Caco-2 (cell line): ENCODE data around the gene ZFR2. TPM values are rescaled to one million over a fixed set of nuclear protein-coding genes. Genes with fewer than 3 reads are reported as not detected.

Experiments
- BruUV-seq: library from RNA; stranded (reverse); fragments of 400-500 nt; replicated peaks from 2 replicates; lab custom pipeline; 2021; lab: Mats Ljungman, UMichigan
- CTCF ChIA-PET: fragments of 300-600 bp; sonication (Branson Sonifier 250); formaldehyde crosslinking; loops from one replicate; lab custom pipeline; 2022; ENCODE audit warnings: antibody characterized with exemption; lab: Charles Lee
- POLR2A ChIA-PET: fragments of 300-600 bp; sonication (Branson Sonifier 250); formaldehyde crosslinking; loops from one replicate; lab custom pipeline; 2022; ENCODE audit warnings: antibody characterized with exemption; lab: Charles Lee
- DNase-seq, 2 experiments: peaks; one replicate each; pipeline versions ENCODE4 v3.0.0 to v3.0.0-alpha.2; 2020 to 2022
- H3K27me3 ChIP-seq: replicated peaks from 2 replicates; pipeline ENCODE4 v1.6.0; 2011; ENCODE audit warnings: low read length; ENCODE audit not compliant: control insufficient read depth, insufficient read depth
- H3K36me3 ChIP-seq: 2 replicates; pipeline ENCODE4 v1.5.1; 2011; ENCODE audit warnings: low read length; ENCODE audit not compliant: control insufficient read depth, insufficient read depth
- H3K4me1 ChIP-seq: fragments of 250-450 bp; sonication (Bioruptor Pico); 2 replicates; pipeline ENCODE4 v1.5.1; 2020; ENCODE audit warnings: mild to moderate bottlenecking
- H3K4me3 ChIP-seq: 2 replicates; pipeline ENCODE4 v1.5.1; 2011; ENCODE audit warnings: low read depth, mild to moderate bottlenecking, control low read depth, low read length
- H3K9me3 ChIP-seq: fragments of 250-450 bp; sonication (Bioruptor Pico); 2 replicates; pipeline ENCODE4 v1.5.1; 2020; ENCODE audit warnings: mild to moderate bottlenecking, moderate library complexity
- H3K27ac Mint-ChIP-seq: one replicate; pipeline ENCODE4 v1.8.0; 2022; ENCODE audit warnings: mixed read lengths; ENCODE audit not compliant: unreplicated experiment
- H3K27me3 Mint-ChIP-seq: one replicate; pipeline ENCODE4 v1.8.0; 2022; ENCODE audit warnings: mixed read lengths; ENCODE audit not compliant: insufficient read depth, unreplicated experiment
- H3K36me3 Mint-ChIP-seq: one replicate; pipeline ENCODE4 v1.8.0; 2022; ENCODE audit warnings: mild to moderate bottlenecking, mixed read lengths; ENCODE audit not compliant: insufficient read depth, unreplicated experiment
- H3K4me1 Mint-ChIP-seq: one replicate; pipeline ENCODE4 v1.8.0; 2022; ENCODE audit warnings: low read depth, mixed read lengths; ENCODE audit not compliant: unreplicated experiment
- H3K4me3 Mint-ChIP-seq: one replicate; pipeline ENCODE4 v1.8.0; 2022; ENCODE audit warnings: mild to moderate bottlenecking, moderate library complexity, mixed read lengths; ENCODE audit not compliant: unreplicated experiment
- H3K9me3 Mint-ChIP-seq: one replicate; pipeline ENCODE4 v1.8.0; 2022; ENCODE audit warnings: mixed read lengths; ENCODE audit not compliant: unreplicated experiment
- CTCF ChIP-seq, 2 experiments: fragments of 200-600 bp in 1 of 2; IDR thresholded peaks; 1 replicate in 1 of 2; 2 replicates in 1 of 2; pipeline versions ENCODE4 v1.5.1 to v1.8.0; 2011 to 2022; ENCODE audit warnings: antibody characterized with exemption in 1 of 2, control low read depth in 1 of 2, inconsistent platforms in 1 of 2, low read depth in 1 of 2, low read length in 1 of 2, mild to moderate bottlenecking in 1 of 2, moderate library complexity in 1 of 2; ENCODE audit not compliant: insufficient read depth in 1 of 2, severe bottlenecking in 1 of 2, unreplicated experiment in 1 of 2
- intact Hi-C: fragments of 100-400 bp; cut with micrococcal nuclease; formaldehyde crosslinking; loops from one replicate; pipeline ENCODE4 v1.10.0; 2022; ENCODE audit not compliant: unreplicated experiment
- total RNA-seq: library from RNA; stranded (reverse); gene quantifications from 2 replicates; pipeline ENCODE4 v1.2.3, GENCODE V29; 2022

The ZFR2 gene
- total RNA-seq, 1 experiment from 2014 or later: not detected

DNA sequence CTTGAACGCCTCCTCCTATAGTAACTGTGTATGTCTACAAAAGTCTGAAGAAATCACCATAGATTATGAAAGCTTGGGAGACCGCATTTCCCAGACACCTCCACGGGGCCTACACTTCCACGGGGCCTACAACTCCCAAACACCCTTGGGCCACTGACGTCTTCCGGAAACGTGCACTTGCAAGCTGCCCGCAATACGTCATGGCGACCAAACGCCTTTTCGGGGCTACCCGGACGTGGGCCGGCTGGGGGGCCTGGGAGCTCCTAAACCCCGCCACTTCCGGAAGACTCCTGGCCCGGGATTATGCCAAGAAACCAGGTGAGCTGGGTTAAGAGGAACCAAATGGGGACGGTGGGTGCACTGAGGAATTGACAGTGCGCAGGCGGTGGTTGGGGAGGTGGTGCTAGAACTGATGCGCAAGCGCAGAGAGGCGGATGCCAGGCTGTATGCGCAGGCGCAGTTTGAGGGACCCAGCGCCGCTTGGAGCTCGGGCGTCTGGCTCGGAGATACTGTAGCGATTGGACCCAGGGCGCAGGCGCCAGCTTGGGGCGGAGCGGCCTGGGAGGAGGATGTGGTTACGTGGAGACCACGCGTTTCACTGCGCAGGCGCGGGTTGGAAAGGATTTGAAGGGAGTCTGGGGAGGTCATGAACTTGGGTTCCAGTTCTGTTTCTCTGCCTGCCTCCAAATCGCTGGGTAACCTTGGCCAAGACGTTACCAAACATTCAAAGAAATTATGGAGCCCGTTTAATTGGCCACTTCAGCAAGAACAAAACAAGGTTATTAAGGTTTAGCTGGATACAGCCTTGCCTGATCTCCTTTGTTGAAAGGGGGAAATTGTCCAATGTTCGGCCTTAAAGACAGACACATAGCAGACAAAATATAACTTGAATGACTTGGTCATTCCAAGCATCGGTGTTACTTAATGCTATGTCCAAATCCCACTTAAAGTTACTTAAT is 106.1 kb downstream of the ZFR2 start, which contains the start of gene MRPL54:
TSS of gene MRPL54 (plus strand) at position 182 of the 959 bp plus-strand sequence. CDS start at position 201, 19 bp downstream.
- no peaks in the 10 kb centered on the region for H3K9me3 ChIP-seq
- no peaks in the 10 kb centered on the region for H3K9me3 Mint-ChIP-seq
- H3K27ac Mint-ChIP-seq: peak within 1 kb of the TSS; percentile 99
- intact Hi-C loops: loop anchor here (2.0 kb wide), 1 partner anchor 42 kb away; no protein-coding TSS in a partner anchor
- H3K4me3 Mint-ChIP-seq: peak within 1 kb of the TSS; percentile 96
- peaks cover 8% of the 10 kb centered on the region for H3K4me1 Mint-ChIP-seq
- no peaks in the 10 kb centered on the region for H3K27me3 ChIP-seq
- ChIA-PET CTCF (interaction anchor here (0.6 to 1.5 kb wide), 11 partner anchors 9 to 458 kb away, joined by 3 to 5 read pairs (median 4); no protein-coding TSS in a partner anchor), POLR2A (interaction anchor here (0.6 to 2.6 kb wide), 13 partner anchors 18 to 303 kb away, joined by 3 to 23 read pairs (median 4); partner anchors contain the start of genes EEF2, PIP5K1C and TJP3)
- H3K4me3 ChIP-seq: peak within 1 kb of the TSS; percentile 68
- peak; percentile 98 for DNase-seq
- TF ChIP-seq CTCF (IDR thresholded peaks at IDR 0.05; ENCODE audit: insufficient read depth in 1 of 2, low read depth in 1 of 2, low read length in 1 of 2, severe bottlenecking in 1 of 2, unreplicated experiment in 1 of 2): no peak
- H3K4me1 ChIP-seq: peaks cover 4% of the 10 kb centered on the region
- no peaks in the 10 kb centered on the region for H3K27me3 Mint-ChIP-seq
- H3K36me3 ChIP-seq: peaks cover 5% of the 10 kb centered on the region
- H3K36me3 Mint-ChIP-seq: peaks cover 30% of the 10 kb centered on the region
- BruUV-seq: TSS peak; percentile 97

DNA sequence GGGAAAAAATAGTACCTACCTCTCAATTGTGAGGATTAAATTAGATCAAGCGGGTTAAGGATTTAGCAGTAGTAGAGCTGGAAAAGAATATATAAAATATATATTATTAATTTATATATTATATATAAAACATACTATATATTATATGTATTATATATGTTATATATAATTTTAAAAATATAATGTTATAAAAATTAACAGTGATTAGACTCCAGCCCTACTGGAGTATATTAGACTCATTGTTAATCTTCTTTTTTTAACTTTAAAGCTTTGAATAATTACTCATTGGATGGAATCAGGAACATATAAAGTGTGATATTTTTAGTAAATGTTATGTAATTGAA is 106.7 kb downstream of the ZFR2 start:
- peak overlapping the region; percentile 96 for H3K4me3 Mint-ChIP-seq
- Histone ChIP-seq H3K4me3 (no peak overlapping the region; the same call in 1 of the 2 replicates), H3K4me1 (peaks cover 4% of the 10 kb centered on the region), H3K27me3 (no peaks in the 10 kb centered on the region), H3K36me3 (peaks cover 5% of the 10 kb centered on the region), H3K9me3 (no peaks in the 10 kb centered on the region)
- BruUV-seq: no TSS peak
- ChIA-PET POLR2A (interaction anchor here (0.5 to 2.6 kb wide), 4 partner anchors 19 to 207 kb away, joined by 3 to 23 read pairs (median 12); no protein-coding TSS in a partner anchor), CTCF (interaction anchor here (0.6 to 1.5 kb wide), 4 partner anchors 8 to 457 kb away, joined by 3 to 5 read pairs (median 3); no protein-coding TSS in a partner anchor)
- intact Hi-C loops: loop anchor here (2.0 kb wide), 1 partner anchor 41 kb away; no protein-coding TSS in a partner anchor
- no peaks in the 10 kb centered on the region for H3K9me3 Mint-ChIP-seq
- H3K36me3 Mint-ChIP-seq: peaks cover 30% of the 10 kb centered on the region
- H3K27ac Mint-ChIP-seq: peak overlapping the region; percentile 99
- H3K27me3 Mint-ChIP-seq: no peaks in the 10 kb centered on the region
- DNase-seq: no peak
- peaks cover 8% of the 10 kb centered on the region for H3K4me1 Mint-ChIP-seq
- no peak for TF ChIP-seq CTCF (IDR thresholded peaks at IDR 0.05; ENCODE audit: insufficient read depth in 1 of 2, low read depth in 1 of 2, low read length in 1 of 2, severe bottlenecking in 1 of 2, unreplicated experiment in 1 of 2)
